ENCODE data around the gene ADTRP. TPM values are rescaled to one million over a fixed set of nuclear protein-coding genes. Genes with fewer than 3 reads are reported as not detected.

ADTRP gene
- total RNA-seq, 1 donor from 2014 or later: 0.68 TPM

- no peaks in the 10 kb centered on the region for H3K27me3 Mint-ChIP-seq (ENCODE audit: low read depth, unreplicated experiment)
- H3K4me1 Mint-ChIP-seq (ENCODE audit: low read depth, unreplicated experiment): no peaks in the 10 kb centered on the region
- Histone ChIP-seq H3K4me3 (ENCODE audit: insufficient read depth, low read depth, low read length) (no peak overlapping the region), H3K79me2 (ENCODE audit: insufficient read depth, low read length) (no peaks in the 10 kb centered on the region), H3K36me3 (ENCODE audit: insufficient read depth, low read length) (no peaks in the 10 kb centered on the region), H2AFZ (ENCODE audit: low read depth, low read length) (no peak overlapping the region), H3K27ac (ENCODE audit: low read depth, low read length) (no peak overlapping the region), H3K4me1 (ENCODE audit: insufficient read depth, low read length) (peaks cover 6% of the 10 kb centered on the region), H3K9me3 (ENCODE audit: insufficient read depth, low read depth, low read length) (no peaks in the 10 kb centered on the region), H4K20me1 (ENCODE audit: insufficient read depth, low read length) (no peaks in the 10 kb centered on the region), H3K9ac (ENCODE audit: low read length) (no peak overlapping the region), H3K4me2 (ENCODE audit: low read length) (no peak overlapping the region), H3K27me3 (ENCODE audit: insufficient read depth, low read length) (no peaks in the 10 kb centered on the region)
- H3K9me3 Mint-ChIP-seq (ENCODE audit: unreplicated experiment): no peaks in the 10 kb centered on the region
- no peak for TF ChIP-seq CTCF (IDR thresholded peaks at IDR 0.05; ENCODE audit: insufficient read depth, low read depth, low read length)
- TF ChIP-seq EZH2 (IDR thresholded peaks at IDR 0.05; ENCODE audit: insufficient read depth, low read length): no peak
- no peak for DNase-seq (ENCODE audit: low read depth)
- no peaks in the 10 kb centered on the region for H3K36me3 Mint-ChIP-seq (ENCODE audit: low read depth, unreplicated experiment)
- no peak overlapping the region for H3K4me3 Mint-ChIP-seq (ENCODE audit: unreplicated experiment)
- no peak for FAIRE-seq
- no peak overlapping the region for H3K27ac Mint-ChIP-seq (ENCODE audit: unreplicated experiment)
Measured at GRCh38 chr6:11750682-11751081, 27.9 kb downstream of the ADTRP start.

GRCh38 chr6:11748591-11749210, 29.9 kb downstream of the ADTRP start:
- Mint-ChIP-seq H3K27me3 (ENCODE audit: low read depth, unreplicated experiment) (no peaks in the 10 kb centered on the region), H3K27ac (ENCODE audit: unreplicated experiment) (no peak overlapping the region), H3K4me3 (ENCODE audit: unreplicated experiment) (no peak overlapping the region), H3K9me3 (ENCODE audit: unreplicated experiment) (peaks cover 3% of the 10 kb centered on the region), H3K36me3 (ENCODE audit: low read depth, unreplicated experiment) (no peaks in the 10 kb centered on the region), H3K4me1 (ENCODE audit: low read depth, unreplicated experiment) (no peaks in the 10 kb centered on the region)
- Histone ChIP-seq H3K79me2 (ENCODE audit: insufficient read depth, low read length) (no peaks in the 10 kb centered on the region), H3K4me1 (ENCODE audit: insufficient read depth, low read length) (no peaks in the 10 kb centered on the region), H2AFZ (ENCODE audit: low read depth, low read length) (no peak overlapping the region), H3K4me2 (ENCODE audit: low read length) (no peak overlapping the region), H4K20me1 (ENCODE audit: insufficient read depth, low read length) (no peaks in the 10 kb centered on the region), H3K9ac (ENCODE audit: low read length) (no peak overlapping the region), H3K27me3 (ENCODE audit: insufficient read depth, low read length) (no peaks in the 10 kb centered on the region), H3K4me3 (ENCODE audit: insufficient read depth, low read depth, low read length) (no peak overlapping the region), H3K9me3 (ENCODE audit: insufficient read depth, low read depth, low read length) (no peaks in the 10 kb centered on the region), H3K27ac (ENCODE audit: low read depth, low read length) (no peak overlapping the region), H3K36me3 (ENCODE audit: insufficient read depth, low read length) (no peaks in the 10 kb centered on the region)
- FAIRE-seq (no peak), DNase-seq (ENCODE audit: low read depth) (no peak)
- no peak for TF ChIP-seq CTCF (IDR thresholded peaks at IDR 0.05; ENCODE audit: insufficient read depth, low read depth, low read length)
- TF ChIP-seq EZH2 (IDR thresholded peaks at IDR 0.05; ENCODE audit: insufficient read depth, low read length): no peak

GRCh38 chr6:11747021-11747420, 31.6 kb downstream of the ADTRP start:
- Histone ChIP-seq H3K9ac (ENCODE audit: low read length) (no peak overlapping the region), H3K9me3 (ENCODE audit: insufficient read depth, low read depth, low read length) (no peaks in the 10 kb centered on the region), H3K27ac (ENCODE audit: low read depth, low read length) (no peak overlapping the region), H4K20me1 (ENCODE audit: insufficient read depth, low read length) (no peaks in the 10 kb centered on the region), H3K4me3 (ENCODE audit: insufficient read depth, low read depth, low read length) (no peak overlapping the region), H3K36me3 (ENCODE audit: insufficient read depth, low read length) (no peaks in the 10 kb centered on the region), H3K27me3 (ENCODE audit: insufficient read depth, low read length) (no peaks in the 10 kb centered on the region), H3K4me1 (ENCODE audit: insufficient read depth, low read length) (no peaks in the 10 kb centered on the region), H3K79me2 (ENCODE audit: insufficient read depth, low read length) (no peaks in the 10 kb centered on the region), H2AFZ (ENCODE audit: low read depth, low read length) (no peak overlapping the region), H3K4me2 (ENCODE audit: low read length) (no peak overlapping the region)
- peaks cover 3% of the 10 kb centered on the region for H3K9me3 Mint-ChIP-seq (ENCODE audit: unreplicated experiment)
- H3K27me3 Mint-ChIP-seq (ENCODE audit: low read depth, unreplicated experiment): no peaks in the 10 kb centered on the region
- no peak overlapping the region for H3K4me3 Mint-ChIP-seq (ENCODE audit: unreplicated experiment)
- DNase-seq (ENCODE audit: low read depth) (peak; percentile 47), FAIRE-seq (no peak)
- no peak overlapping the region for H3K27ac Mint-ChIP-seq (ENCODE audit: unreplicated experiment)
- TF ChIP-seq CTCF (IDR thresholded peaks at IDR 0.05; ENCODE audit: insufficient read depth, low read depth, low read length): no peak
- no peak for TF ChIP-seq EZH2 (IDR thresholded peaks at IDR 0.05; ENCODE audit: insufficient read depth, low read length)
- H3K4me1 Mint-ChIP-seq (ENCODE audit: low read depth, unreplicated experiment): no peaks in the 10 kb centered on the region
- H3K36me3 Mint-ChIP-seq (ENCODE audit: low read depth, unreplicated experiment): no peaks in the 10 kb centered on the region

Data from astrocyte (in vitro differentiated cells and primary cell).